K562 (cell line): Measurements from ENCODE around the gene IFNA1.

ENCODE experiments used
- FOXA3 ChIP-seq, 2 experiments: fragments of 450-650 bp in 1 of 2; sonication (generic) in 1 of 2; formaldehyde crosslinking; IDR thresholded peaks in 1 of 2; conservative IDR thresholded peaks in 1 of 2; 2 replicates each; pipeline versions ENCODE4 v1.4.0 to v1.8.0; 2020 to 2022; ENCODE audit warnings: mild to moderate bottlenecking in 2 of 2, missing genetic modification reagents in 1 of 2
- GABPA ChIP-seq: fragments of 200-800 bp; sonication (Bioruptor generic); conservative IDR thresholded peaks from 2 replicates; pipeline ENCODE4 v1.6.1; 2016; ENCODE audit warnings: low read depth, missing genetic modification characterization, missing compliant biosample characterization
- IRF2 ChIP-seq: sonication (generic); formaldehyde crosslinking; IDR thresholded peaks from 2 replicates; pipeline ENCODE4 v1.8.1; 2022; ENCODE audit warnings: mild to moderate bottlenecking, missing genetic modification reagents
- POLR2A ChIP-seq: fragments of 450-650 bp; conservative IDR thresholded peaks from 2 replicates; pipeline ENCODE4 v1.6.1; 2016
- POLR2AphosphoS5 ChIP-seq: IDR thresholded peaks from 2 replicates; pipeline ENCODE4 v1.6.1; 2011; ENCODE audit warnings: mild to moderate bottlenecking, low read depth, low read length, moderate library complexity; ENCODE audit not compliant: control insufficient read depth, insufficient read depth
- SIN3A ChIP-seq, 2 experiments: fragments of 150-350 bp in 1 of 2; IDR thresholded peaks; 2 replicates each; pipeline ENCODE4 v1.6.1; 2011 to 2016; ENCODE audit warnings: borderline replicate concordance in 2 of 2, low read depth in 2 of 2, low read length in 2 of 2, mild to moderate bottlenecking in 2 of 2, moderate library complexity in 2 of 2; ENCODE audit not compliant: control insufficient read depth in 1 of 2
- TGIF2 ChIP-seq: sonication (generic); formaldehyde crosslinking; IDR thresholded peaks from 2 replicates; pipeline ENCODE4 v1.8.1; 2022; ENCODE audit warnings: mild to moderate bottlenecking, missing genetic modification reagents, moderate library complexity
- TRIM24 ChIP-seq, 2 experiments: fragments of 450-650 bp; IDR thresholded peaks; 2 replicates each; pipeline ENCODE4 v1.6.1; 2016
- UBTF ChIP-seq, 2 experiments: IDR thresholded peaks; 2 replicates each; pipeline ENCODE4 v1.6.1; 2012; ENCODE audit warnings: improper control_type of control experiment in 2 of 2, low read depth in 2 of 2, low read length in 2 of 2, borderline replicate concordance in 1 of 2
- YBX1 ChIP-seq: fragments of 450-650 bp; IDR thresholded peaks from 2 replicates; pipeline ENCODE4 v1.7.1; 2016; ENCODE audit warnings: mild to moderate bottlenecking
- TF ChIP-seq, protein P1 (sequence below), 3 experiments: fragments of 200-800 bp in 1 of 3; sonication (Bioruptor generic) in 1 of 3; sonication (generic) in 1 of 3; formaldehyde crosslinking in 1 of 3; IDR thresholded peaks; 2 replicates each; pipeline versions ENCODE4 v1.6.1 to v1.8.0; 2016 to 2022; ENCODE audit warnings: mild to moderate bottlenecking in 2 of 3, missing compliant biosample characterization in 2 of 3, missing genetic modification characterization in 2 of 3, missing genetic modification reagents in 1 of 3

DNA sequence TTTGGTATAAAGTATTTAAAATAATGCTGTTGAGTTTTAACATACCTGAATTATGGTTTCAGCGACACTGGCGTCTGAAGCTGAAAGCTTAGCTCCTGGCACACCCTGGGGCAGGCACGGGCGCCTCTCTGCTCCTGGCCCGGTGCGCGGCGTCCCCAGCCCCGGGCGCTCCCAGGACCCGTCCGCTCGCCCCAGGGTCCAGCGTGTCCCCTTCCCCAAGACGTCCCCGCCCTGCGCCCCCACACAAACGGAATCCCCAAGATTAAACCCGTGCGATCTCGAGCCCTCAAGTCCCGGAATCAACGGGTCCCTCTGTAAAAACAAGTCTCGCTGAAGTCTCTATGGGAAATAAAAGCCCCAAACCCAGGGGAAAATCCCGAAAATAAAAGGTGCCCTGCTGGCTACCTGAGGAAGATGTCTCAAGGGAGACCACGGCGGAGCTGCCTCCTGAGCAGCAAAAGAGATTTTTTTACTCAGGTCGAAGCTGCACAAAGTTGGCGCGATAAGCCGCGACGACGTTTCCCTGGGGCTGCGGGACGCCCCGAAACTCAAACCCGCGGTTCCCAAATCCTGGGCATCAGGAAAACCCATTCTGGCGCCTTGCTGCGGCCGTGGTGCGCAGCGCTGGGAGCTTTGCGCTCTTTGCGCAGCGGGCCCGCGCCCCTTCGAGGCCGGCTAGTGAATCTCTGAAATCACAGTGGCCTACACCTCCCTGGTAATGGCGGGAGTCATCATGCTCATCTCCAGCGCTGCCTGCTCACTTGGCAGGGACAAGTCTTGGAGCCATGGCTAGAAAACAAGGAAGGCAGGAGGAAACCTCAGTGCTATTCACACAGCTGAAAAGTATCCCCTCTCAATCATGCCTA lies 37.6 kb upstream of the IFNA1 start:
- TF ChIP-seq TGIF2 (CRISPR knock-in tag) (no peak), IRF2 (CRISPR knock-in tag) (no peak), SIN3A (IDR thresholded peaks at IDR 0.05; ENCODE audit: borderline replicate concordance in 2 of 2, control insufficient read depth in 1 of 2, low read depth in 2 of 2, low read length in 2 of 2) (no peak), POLR2AphosphoS5 (no peak), POLR2A (no peak), TRIM24 (IDR thresholded peaks at IDR 0.05) (no peak), UBTF (IDR thresholded peaks at IDR 0.05; ENCODE audit: borderline replicate concordance in 1 of 2, low read depth in 2 of 2, low read length in 2 of 2) (no peak), GABPA (no peak), YBX1 (no peak), FOXA3 (CRISPR knock-in tag; conservative IDR thresholded peaks at IDR 0.05 in 1 of 2, IDR thresholded peaks at IDR 0.05 in 1 of 2) (no peak)
- TF ChIP-seq, protein P1, sequence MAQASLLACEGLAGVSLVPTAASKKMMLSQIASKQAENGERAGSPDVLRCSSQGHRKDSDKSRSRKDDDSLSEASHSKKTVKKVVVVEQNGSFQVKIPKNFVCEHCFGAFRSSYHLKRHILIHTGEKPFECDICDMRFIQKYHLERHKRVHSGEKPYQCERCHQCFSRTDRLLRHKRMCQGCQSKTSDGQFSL (CRISPR knock-in tag; IDR thresholded peaks at IDR 0.05), result no peak
- TF ChIP-seq, protein P1 (tag; IDR thresholded peaks at IDR 0.05), result no peak
